LNCaP clone FGC (cell line): ENCODE data around the gene OXSR1.
A peak's percentile ranks its signal among the peaks of the same experiment; 100 is the strongest.

Source experiments
- DNase-seq: peaks from one replicate; pipeline ENCODE4 v3.0.0-alpha.2; 2011; ENCODE audit warnings: low read depth
- H3K4me3 ChIP-seq: 2 replicates; pipeline ENCODE4 v1.5.1; 2011; ENCODE audit warnings: mild to moderate bottlenecking, low read depth, low read length, control low read depth
- TF ChIP-seq, protein P1 (sequence below): IDR thresholded peaks from 2 replicates; pipeline ENCODE4 v1.5.1; 2012; ENCODE audit warnings: mild to moderate bottlenecking; ENCODE audit not compliant: control insufficient read depth, insufficient read depth; ENCODE audit errors: extremely low read depth

The OXSR1 gene

DNA sequence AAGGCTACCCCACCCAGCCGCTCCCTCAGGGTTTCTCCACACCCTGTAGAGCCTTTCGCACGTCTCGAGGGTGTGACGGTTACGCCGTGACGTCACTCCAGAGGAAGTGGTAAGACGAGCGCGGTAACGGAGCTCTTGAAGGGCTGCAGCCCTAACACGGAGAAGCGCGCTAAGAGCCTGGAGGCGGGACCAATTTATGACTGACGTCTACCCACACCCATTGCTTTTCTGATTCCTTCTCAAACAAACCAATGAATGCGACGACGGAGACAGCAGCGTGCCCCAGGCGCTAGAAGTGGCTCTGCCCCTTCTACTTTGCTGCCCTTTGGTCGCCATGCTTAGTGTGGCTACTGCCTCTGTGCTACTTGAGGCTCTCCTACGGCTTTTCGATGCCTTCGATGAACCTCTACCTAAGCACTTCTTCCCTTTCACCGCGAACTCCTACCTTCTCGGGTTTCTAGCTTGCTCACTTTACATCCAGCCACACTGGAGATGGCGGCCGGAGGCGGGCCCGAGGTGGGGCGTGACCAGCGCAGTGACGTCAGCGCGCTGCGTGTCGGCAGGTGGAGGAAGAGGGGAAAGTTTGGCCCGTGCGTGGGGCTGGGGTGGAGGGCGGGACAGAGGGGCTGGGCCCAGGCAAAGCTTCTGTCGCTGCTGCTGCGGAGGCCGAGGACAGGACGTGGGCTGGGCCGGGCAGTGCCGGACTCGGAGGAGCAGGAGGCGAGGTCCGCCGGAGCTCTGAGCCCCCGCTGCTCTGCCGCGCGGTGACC is at the start of gene OXSR1:
TSS of gene OXSR1 (plus strand) at position 586 of the 770 bp plus-strand sequence. CDS start 340 bp downstream, outside the sequence.
- TF ChIP-seq, protein P1, sequence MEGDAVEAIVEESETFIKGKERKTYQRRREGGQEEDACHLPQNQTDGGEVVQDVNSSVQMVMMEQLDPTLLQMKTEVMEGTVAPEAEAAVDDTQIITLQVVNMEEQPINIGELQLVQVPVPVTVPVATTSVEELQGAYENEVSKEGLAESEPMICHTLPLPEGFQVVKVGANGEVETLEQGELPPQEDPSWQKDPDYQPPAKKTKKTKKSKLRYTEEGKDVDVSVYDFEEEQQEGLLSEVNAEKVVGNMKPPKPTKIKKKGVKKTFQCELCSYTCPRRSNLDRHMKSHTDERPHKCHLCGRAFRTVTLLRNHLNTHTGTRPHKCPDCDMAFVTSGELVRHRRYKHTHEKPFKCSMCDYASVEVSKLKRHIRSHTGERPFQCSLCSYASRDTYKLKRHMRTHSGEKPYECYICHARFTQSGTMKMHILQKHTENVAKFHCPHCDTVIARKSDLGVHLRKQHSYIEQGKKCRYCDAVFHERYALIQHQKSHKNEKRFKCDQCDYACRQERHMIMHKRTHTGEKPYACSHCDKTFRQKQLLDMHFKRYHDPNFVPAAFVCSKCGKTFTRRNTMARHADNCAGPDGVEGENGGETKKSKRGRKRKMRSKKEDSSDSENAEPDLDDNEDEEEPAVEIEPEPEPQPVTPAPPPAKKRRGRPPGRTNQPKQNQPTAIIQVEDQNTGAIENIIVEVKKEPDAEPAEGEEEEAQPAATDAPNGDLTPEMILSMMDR, result no peak
- peak; percentile 100 for DNase-seq
- H3K4me3 ChIP-seq, result peak within 1 kb of the TSS; percentile 93

DNA sequence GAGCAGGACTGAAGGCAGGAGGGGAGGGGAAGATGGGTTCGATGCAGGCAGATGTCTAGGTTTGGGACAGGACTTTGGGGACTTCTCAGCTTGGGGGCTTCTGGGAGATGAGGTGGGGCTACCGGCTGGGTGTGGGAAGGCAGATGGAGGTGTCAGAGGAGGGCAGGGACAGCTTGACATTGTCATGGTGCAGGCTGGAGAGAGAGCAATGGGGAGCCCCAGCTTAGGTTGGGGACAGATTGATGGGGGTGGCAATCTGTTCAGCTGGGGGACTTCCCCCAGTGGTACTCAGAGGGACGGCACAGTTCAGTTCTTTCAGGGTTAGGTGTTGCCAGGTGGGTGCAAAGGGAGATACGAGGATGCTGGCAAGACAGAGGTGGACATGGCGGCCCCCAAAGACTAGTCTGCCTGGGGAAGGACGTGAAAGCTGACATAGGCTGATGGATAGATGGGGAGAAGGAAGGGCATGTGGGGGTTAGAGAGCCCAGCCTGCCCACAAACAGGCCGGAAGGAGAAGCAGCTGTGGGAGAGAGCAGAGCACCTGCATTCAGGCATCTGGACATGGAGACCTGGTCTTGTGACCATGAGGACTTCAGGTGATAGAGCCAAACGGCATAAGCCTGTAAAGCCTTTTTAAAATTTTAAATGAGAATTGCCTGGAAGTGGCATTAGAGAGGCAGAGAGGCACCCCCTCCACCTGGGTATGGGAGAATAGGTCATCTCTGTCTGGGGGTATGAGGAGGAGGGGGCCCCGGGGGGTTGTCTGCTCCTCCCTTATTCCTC is 49.5 kb upstream of the OXSR1 start:
- DNase-seq, result no peak
- H3K4me3 ChIP-seq, result no peak overlapping the region

DNA sequence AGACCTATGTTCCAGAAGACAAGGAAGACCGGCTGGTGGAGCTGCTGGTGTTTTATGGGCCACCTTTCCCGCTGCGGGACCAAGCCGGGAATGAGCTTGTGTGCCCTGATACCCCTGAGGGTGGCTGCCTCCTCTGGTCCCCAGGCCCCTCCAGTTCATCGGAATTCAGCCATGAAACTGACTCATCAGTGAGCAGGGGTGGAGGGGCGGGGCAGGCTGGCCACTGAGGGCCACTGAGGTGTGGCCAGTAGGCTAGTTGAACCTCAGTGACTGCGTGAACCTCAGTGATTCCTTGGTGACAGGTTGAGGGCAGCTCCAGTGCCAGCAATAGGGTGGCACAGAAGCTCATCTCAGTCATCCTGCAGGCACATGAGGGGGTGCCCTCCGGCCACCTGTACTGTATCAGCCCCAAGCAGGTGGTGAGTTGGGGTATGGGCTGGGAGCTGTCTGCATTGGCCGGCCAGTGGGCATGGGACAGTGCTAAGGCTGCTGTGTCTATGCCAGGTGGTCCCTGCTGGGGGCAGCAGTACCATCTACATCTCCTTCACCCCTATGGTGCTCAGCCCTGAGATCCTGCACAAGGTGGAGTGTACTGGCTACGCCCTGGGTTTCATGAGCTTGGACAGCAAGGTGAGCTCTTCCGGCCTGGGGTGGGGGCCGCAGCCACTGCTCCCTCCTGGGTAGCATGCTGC is 48.7 kb upstream of the OXSR1 start:
- TF ChIP-seq, protein P1, result no peak
- H3K4me3 ChIP-seq, result no peak overlapping the region
- DNase-seq, result no peak

More for the DNA sequence above, 49.5 kb upstream of the OXSR1 start:
- TF ChIP-seq, protein P1, result no peak

DNA sequence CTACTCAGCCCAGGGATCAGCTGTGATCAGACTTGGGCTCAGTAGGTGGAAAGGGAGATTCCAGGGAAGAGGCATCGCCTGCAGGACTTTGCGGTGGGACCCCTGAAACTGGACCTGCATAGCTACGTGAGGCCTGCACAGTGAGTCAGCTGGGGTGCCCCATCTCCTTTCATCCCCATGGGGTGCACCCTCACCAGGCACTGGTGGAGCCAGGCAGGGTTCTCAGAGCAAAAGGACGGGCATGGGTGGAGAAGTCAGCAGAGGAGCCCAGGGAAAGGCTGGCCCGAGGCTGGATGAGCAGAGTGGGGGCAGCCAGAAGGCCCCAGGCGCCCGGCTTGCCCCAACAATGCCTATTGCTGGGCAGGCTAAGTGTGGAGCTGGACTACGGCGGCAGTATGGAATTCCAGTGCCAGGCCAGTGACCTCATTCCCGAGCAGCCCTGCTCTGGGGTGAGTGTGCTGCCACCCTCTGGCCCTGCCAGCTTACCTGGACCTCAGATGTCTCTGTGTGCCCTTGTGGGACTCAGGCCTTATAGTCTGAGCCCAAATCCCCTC is 48.1 kb upstream of the OXSR1 start:
- TF ChIP-seq, protein P1, result peak; percentile 37
- no peak for DNase-seq
- no peak overlapping the region for H3K4me3 ChIP-seq

DNA sequence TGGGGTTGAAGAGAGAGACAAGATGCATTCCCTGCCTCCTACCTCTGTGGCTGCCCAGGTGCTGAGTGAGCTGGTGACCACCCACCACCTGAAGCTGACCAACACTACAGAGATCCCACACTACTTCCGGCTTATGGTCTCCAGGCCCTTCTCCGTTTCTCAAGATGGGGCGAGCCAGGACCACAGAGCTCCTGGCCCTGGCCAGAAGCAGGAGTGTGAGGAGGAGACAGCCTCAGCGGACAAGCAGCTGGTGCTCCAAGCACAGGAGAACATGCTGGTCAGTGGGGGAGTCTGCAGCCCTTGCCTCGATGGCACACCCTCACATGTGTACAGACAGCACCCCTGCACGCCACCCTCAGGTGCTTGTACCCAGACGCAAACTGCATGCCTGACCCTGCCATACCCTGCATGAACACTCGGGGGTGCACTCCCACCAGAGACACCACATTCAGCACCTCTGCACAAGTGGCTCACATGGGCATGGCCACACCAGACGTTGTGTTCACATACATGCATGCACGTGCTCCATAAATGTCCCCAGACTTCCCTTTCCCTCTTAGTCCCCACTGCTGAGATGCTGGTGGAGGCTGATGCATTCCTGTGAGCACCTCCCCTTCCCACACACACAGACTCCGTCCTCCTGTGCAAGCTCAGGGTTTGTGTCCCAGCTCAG is 47.5 kb upstream of the OXSR1 start:
- no peak overlapping the region for H3K4me3 ChIP-seq
- DNase-seq, result no peak
- TF ChIP-seq, protein P1, result peak; percentile 82
